ENCODE results near the gene IL17C. TPM values are rescaled to one million over a fixed set of nuclear protein-coding genes. Genes with fewer than 3 reads are reported as not detected.

Gene IL17C
- total and polyA plus RNA-seq, 2 of the 8 experiments (the other 6 are each of a cell fraction or from before 2014, with no cell fraction given) = 1.1 to 1.9 TPM

GRCh38 chr16:88667461-88667860 lies 29.1 kb downstream of the IL17C start:
- H4K8ac ChIP-seq (ENCODE audit: extremely low read depth, insufficient read depth, low read length) = no peak overlapping the region
- DNase-seq (ENCODE audit: low read depth in 1 of 2, low spot score in 2 of 2) (no peak), FAIRE-seq (no peak)
- no peak overlapping the region for H4K91ac ChIP-seq (replicated peaks; ENCODE audit: insufficient read length, low read length)
- H3K27me3 ChIP-seq (replicated peaks in 1 of 4; ENCODE audit: control insufficient read depth in 3 of 4, extremely low read depth in 1 of 4, insufficient read depth in 3 of 4, low read length in 3 of 4) = no peaks in the 10 kb centered on the region
- H3K79me2 ChIP-seq (ENCODE audit: control insufficient read depth in 1 of 2, insufficient read depth in 2 of 2, low read length in 2 of 2) = peaks cover 0 to 7% of the 10 kb centered on the region in 2 experiments; a peak in 1 of 4 replicates
- no peak overlapping the region for H2BK20ac ChIP-seq (ENCODE audit: low read length)
- H3K36me3 ChIP-seq (ENCODE audit: control insufficient read depth in 2 of 4, insufficient read depth in 4 of 4, low read length in 3 of 4) = no peaks in the 10 kb centered on the region
- H4K5ac ChIP-seq (ENCODE audit: insufficient read length, low read depth, low read length) = no peak overlapping the region
- WGBS, 2 experiments (ENCODE audit: extremely low coverage in 1 of 2, insufficient coverage in 1 of 2, insufficient read length in 1 of 2, insufficient replicate concordance in 2 of 2, low coverage in 1 of 2, low lambda C conversion rate in 2 of 2, missing lambda C conversion rate in 1 of 2) = 82% methylated on average over 5 of the region's 5 CpGs; no CpG with 5 or more reads in 1 of the 2 experiments
- no peak overlapping the region for H3K56ac ChIP-seq (replicated peaks; ENCODE audit: insufficient read length, low read depth, low read length)
- H3K9me3 ChIP-seq (ENCODE audit: insufficient read depth in 2 of 2, low read depth in 1 of 2, low read length in 1 of 2) = no peaks in the 10 kb centered on the region
- H2BK15ac ChIP-seq (ENCODE audit: low read length) = no peak overlapping the region
- H3K14ac ChIP-seq (ENCODE audit: insufficient read length) = no peak overlapping the region
- H3K4ac ChIP-seq (replicated peaks; ENCODE audit: insufficient read length, low read depth, low read length) = no peak overlapping the region
- no peak overlapping the region for H3K18ac ChIP-seq (ENCODE audit: extremely low read depth, low read length)
- H2AFZ ChIP-seq (ENCODE audit: low read length) = no peak overlapping the region
- H3K9ac ChIP-seq (replicated peaks in 1 of 4; ENCODE audit: extremely low read depth in 1 of 4, low read depth in 3 of 4, low read length in 3 of 4) = no peak overlapping the region
- H3K4me2 ChIP-seq (ENCODE audit: insufficient read depth in 1 of 2, low read depth in 2 of 2, low read length in 2 of 2) = no peak overlapping the region
- H3K79me1 ChIP-seq (ENCODE audit: low read depth, low read length) = no peaks in the 10 kb centered on the region; the same call in 1 of the 2 replicates
- no peak overlapping the region for H2BK12ac ChIP-seq (ENCODE audit: low read depth, low read length)
- H2BK5ac ChIP-seq (ENCODE audit: low read depth, low read length) = no peak overlapping the region
- ChIA-PET CTCF (ENCODE audit: partially characterized antibody) (no interaction called here), POLR2A (ENCODE audit: partially characterized antibody) (interaction anchor here (0.7 to 0.9 kb wide), 3 partner anchors 10 to 141 kb away, joined by 3 read pairs; no protein-coding TSS in a partner anchor)
- H3K4me3 ChIP-seq (ENCODE audit: extremely low read depth in 1 of 4, insufficient read depth in 2 of 4, low read depth in 3 of 4, low read length in 4 of 4) = no peak overlapping the region
- H2AK5ac ChIP-seq (ENCODE audit: low read depth, low read length) = no peak overlapping the region
- no peak overlapping the region for H3K23ac ChIP-seq (ENCODE audit: insufficient read length)
- H3K23me2 ChIP-seq (ENCODE audit: low read depth, low read length) = peaks cover 4% of the 10 kb centered on the region; the same call in 1 of the 2 replicates
- peaks cover 0 to 1% of the 10 kb centered on the region in 2 experiments for H4K20me1 ChIP-seq (replicated peaks in 1 of 2; ENCODE audit: control insufficient read depth in 1 of 2, insufficient read depth in 2 of 2, low read length in 2 of 2)
- TF ChIP-seq CTCF (IDR thresholded peaks at IDR 0.05; ENCODE audit: control extremely low read depth in 1 of 3, insufficient read depth in 1 of 3, low read depth in 1 of 3, low read length in 3 of 3) (peak in 2 of 3 experiments; percentile 13 to 15; a peak in 2 of 4 replicates), RAD21 (IDR thresholded peaks at IDR 0.05 in 1 of 2, conservative IDR thresholded peaks at IDR 0.05 in 1 of 2; ENCODE audit: low read depth in 2 of 2, low read length in 2 of 2) (peak in 1 of 2 experiments; percentile 30; a peak in 1 of 4 replicates), E2F6 (IDR thresholded peaks at IDR 0.05) (no peak)
- H3K27ac ChIP-seq (ENCODE audit: low read depth, low read length) = no peak overlapping the region
- no peak overlapping the region for H2BK120ac ChIP-seq (replicated peaks; ENCODE audit: low read depth, low read length)
- H3K4me1 ChIP-seq (replicated peaks in 1 of 4; ENCODE audit: control insufficient read depth in 3 of 4, insufficient read depth in 4 of 4, low read length in 3 of 4) = peaks cover 0 to 4% (median under 1%) of the 10 kb centered on the region in 4 experiments; a peak in 3 of 7 replicates

Measured in H1 (cell line).